RWPE2 (cell line): Measurements from ENCODE around the gene EML4.

Experiments
- ATAC-seq: fragments of 200-7000 bp; cut with Tn5 transposase; 3 replicates; pipeline ENCODE4 v1.9.1; 2021; ENCODE audit warnings: low read depth
- DNase-seq: peaks from one replicate; pipeline ENCODE4 v3.0.0-alpha.2; 2020; ENCODE audit warnings: low spot score
- H3K27ac ChIP-seq: fragments of 450-650 bp; 2 replicates; pipeline ENCODE4 v1.5.1; 2017; ENCODE audit warnings: mild to moderate bottlenecking; ENCODE audit not compliant: poor library complexity, severe bottlenecking
- H3K27me3 ChIP-seq: fragments of 250-450 bp; sonication (Bioruptor Pico); 2 replicates; pipeline ENCODE4 v1.5.1; 2021; ENCODE audit warnings: mild to moderate bottlenecking, moderate library complexity; ENCODE audit not compliant: insufficient read depth, poor library complexity, severe bottlenecking
- H3K36me3 ChIP-seq: fragments of 250-450 bp; sonication (Bioruptor Pico); 2 replicates; pipeline ENCODE4 v1.5.1; 2020; ENCODE audit warnings: low read depth, mild to moderate bottlenecking, moderate library complexity
- H3K4me1 ChIP-seq: fragments of 250-450 bp; sonication (Bioruptor Pico); 2 replicates; pipeline ENCODE4 v1.5.1; 2021; ENCODE audit warnings: mild to moderate bottlenecking, moderate library complexity; ENCODE audit not compliant: insufficient read depth, poor library complexity, severe bottlenecking
- H3K4me3 ChIP-seq: fragments of 250-450 bp; sonication (Bioruptor Pico); 2 replicates; pipeline ENCODE4 v1.5.1; 2021; ENCODE audit warnings: mild to moderate bottlenecking, moderate library complexity; ENCODE audit not compliant: severe bottlenecking
- H3K9me3 ChIP-seq: fragments of 250-450 bp; sonication (Bioruptor Pico); 2 replicates; pipeline ENCODE4 v1.5.1; 2021; ENCODE audit warnings: mild to moderate bottlenecking, moderate library complexity; ENCODE audit not compliant: severe bottlenecking
- CTCF ChIP-seq: fragments of 450-650 bp; IDR thresholded peaks from one replicate; pipeline ENCODE4 v1.5.1; 2017; ENCODE audit warnings: mild to moderate bottlenecking, moderate library complexity; ENCODE audit not compliant: poor library complexity, severe bottlenecking

Gene EML4

GRCh38 chr2:42317945-42318344, 148.8 kb downstream of the EML4 start:
- DNase-seq (no peak), ATAC-seq (no peak)
- TF ChIP-seq CTCF: no peak
- Histone ChIP-seq H3K9me3 (no peaks in the 10 kb centered on the region), H3K27me3 (no peaks in the 10 kb centered on the region), H3K36me3 (peaks cover 27% of the 10 kb centered on the region), H3K4me1 (peaks cover 13% of the 10 kb centered on the region), H3K4me3 (no peak overlapping the region), H3K27ac (no peak overlapping the region)

- Histone ChIP-seq H3K27ac (no peak overlapping the region), H3K4me3 (no peak overlapping the region), H3K36me3 (peaks cover 27% of the 10 kb centered on the region), H3K4me1 (peaks cover 13% of the 10 kb centered on the region), H3K27me3 (no peaks in the 10 kb centered on the region), H3K9me3 (no peaks in the 10 kb centered on the region)
- DNase-seq: no peak
- no peak for ATAC-seq
- TF ChIP-seq CTCF: no peak
These were observed 150.1 kb downstream of the EML4 start for GRCh38 chr2:42319265-42319664.

GRCh38 chr2:42321452-42322064, 152.4 kb downstream of the EML4 start:
- Histone ChIP-seq H3K4me3 (no peak overlapping the region), H3K9me3 (no peaks in the 10 kb centered on the region), H3K27ac (no peak overlapping the region), H3K4me1 (no peaks in the 10 kb centered on the region), H3K27me3 (no peaks in the 10 kb centered on the region), H3K36me3 (peaks cover 29% of the 10 kb centered on the region)
- DNase-seq (no peak), ATAC-seq (no peak)
- TF ChIP-seq CTCF: no peak

GRCh38 chr2:42324244-42324643, 155.1 kb downstream of the EML4 start:
- DNase-seq (no peak), ATAC-seq (no peak)
- Histone ChIP-seq H3K36me3 (peaks cover 24% of the 10 kb centered on the region), H3K27ac (no peak overlapping the region), H3K4me1 (peaks cover 2% of the 10 kb centered on the region), H3K27me3 (no peaks in the 10 kb centered on the region), H3K4me3 (no peak overlapping the region), H3K9me3 (no peaks in the 10 kb centered on the region)
- TF ChIP-seq CTCF: no peak

- Histone ChIP-seq H3K27me3 (no peaks in the 10 kb centered on the region), H3K27ac (no peak overlapping the region), H3K36me3 (peaks cover 28% of the 10 kb centered on the region), H3K9me3 (no peaks in the 10 kb centered on the region), H3K4me1 (peaks cover 2% of the 10 kb centered on the region), H3K4me3 (no peak overlapping the region)
- no peak for TF ChIP-seq CTCF
- DNase-seq (no peak), ATAC-seq (no peak)
These were observed 155.8 kb downstream of the EML4 start for GRCh38 chr2:42324949-42325348.
